Left forelimb (tissue), 1 donor: ENCODE data around the gene CAMK1.

Source experiments
- DNase-seq: peaks from one replicate; pipeline ENCODE4 v3.0.0-alpha.2; 2018; ENCODE audit warnings: low spot score

Gene CAMK1

GRCh38 chr3:9769426-9770275 is at the start of gene CAMK1:
Gene CAMK1, minus strand, starts transcription at chr3:9769947. Its CDS starts 2,198 bp downstream, at chr3:9767749.
- peak; percentile 88 for DNase-seq

DNA sequence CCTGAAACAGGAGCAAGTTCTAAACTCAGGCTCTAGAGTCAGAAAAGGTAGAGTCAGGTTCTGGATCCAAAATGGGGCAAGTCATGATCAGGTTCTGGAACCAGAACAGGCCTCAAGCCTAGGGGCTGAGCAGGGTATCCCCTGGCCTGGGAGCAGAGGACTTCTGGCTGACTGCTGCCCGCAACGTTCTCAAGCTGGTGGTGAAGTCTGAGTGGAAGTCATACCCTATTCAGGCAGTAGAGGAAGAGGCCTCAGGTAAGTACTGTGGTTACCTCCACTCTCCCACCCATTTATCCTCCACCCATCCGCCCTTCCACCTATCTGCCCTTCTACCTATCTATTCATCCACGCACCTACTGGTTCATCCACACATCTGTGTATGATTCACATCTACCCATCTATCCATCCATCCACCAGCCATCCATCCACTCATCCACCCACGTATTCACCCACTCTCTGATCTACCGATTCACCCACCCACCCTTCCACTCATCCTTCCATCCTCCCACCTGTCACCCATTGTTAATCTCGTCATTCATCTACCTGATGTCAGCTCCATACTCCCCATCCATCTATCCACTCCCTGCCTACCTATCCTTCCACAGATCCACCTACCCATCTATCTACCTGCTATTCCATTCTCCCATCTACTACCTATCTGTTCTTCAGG is 49.1 kb upstream of the CAMK1 start:
- no peak for DNase-seq

DNA sequence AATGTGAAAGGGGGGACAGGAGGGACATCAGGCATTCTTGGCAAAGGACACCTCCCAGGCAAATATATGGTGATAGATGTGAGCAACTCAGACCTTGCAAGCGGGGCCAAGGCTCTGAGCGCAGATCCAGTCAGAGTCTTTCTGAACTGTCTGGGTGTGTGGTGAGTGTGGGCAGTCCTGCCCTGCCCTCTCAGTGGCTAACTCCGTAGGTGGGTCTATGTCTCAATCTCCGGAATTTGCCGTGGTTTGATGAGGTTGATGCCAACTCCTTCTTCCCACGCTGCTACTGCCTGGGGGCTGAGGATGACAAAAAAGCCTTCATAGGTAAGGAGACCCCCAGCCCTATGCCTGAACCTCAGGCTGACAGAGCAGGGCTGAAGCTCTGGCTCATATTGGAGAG is 47.7 kb upstream of the CAMK1 start:
- DNase-seq, result no peak

DNA sequence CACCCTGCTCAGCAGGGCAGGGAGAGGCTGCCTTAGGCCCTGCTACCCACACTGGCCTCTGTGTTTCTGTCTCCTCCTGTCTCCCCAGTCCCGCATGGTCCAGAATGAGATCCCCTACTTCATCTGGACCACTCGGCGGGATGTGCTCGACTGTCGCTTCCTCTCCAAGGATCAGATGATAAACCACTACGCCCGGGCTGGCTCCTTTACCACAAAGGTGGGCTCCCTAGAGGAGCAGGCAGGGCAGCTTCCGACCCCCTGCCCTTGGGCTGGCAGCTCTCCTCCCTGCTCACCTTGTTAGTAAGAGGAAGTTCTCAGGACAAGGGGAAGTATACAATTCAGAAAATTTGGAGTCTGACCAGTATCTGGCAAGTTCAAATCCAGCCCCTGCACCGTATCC is 46.2 kb upstream of the CAMK1 start:
- no peak for DNase-seq

DNA sequence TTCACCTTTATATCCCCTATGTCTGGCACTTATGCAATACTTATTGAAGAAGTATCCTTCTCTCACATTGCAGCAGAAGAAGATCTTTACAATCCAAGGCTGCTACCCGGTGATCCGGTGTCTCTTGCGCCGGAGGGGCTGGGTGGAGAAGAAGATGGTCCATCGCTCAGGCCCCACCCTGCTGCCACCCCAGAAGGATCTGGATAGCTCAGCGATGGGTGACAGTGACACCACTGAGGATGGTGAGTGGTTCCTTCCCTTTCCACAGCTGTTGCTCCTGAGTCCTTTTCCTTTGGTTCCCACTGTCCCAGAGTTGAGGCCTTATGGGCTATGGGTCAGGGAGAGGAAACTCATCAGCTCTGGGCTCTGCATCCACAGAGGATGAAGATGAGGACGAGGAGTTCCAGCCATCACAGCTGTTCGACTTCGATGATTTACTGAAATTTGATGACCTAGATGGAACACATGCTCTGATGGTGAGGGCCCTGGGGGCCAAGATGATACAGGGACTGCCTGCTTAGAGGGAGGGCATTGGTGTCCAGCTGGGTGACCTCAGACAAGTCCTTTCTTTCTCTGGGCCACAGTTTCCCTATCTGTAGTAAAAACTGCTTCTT is 43.2 kb upstream of the CAMK1 start:
- no peak for DNase-seq

- no peak for DNase-seq
Measured at GRCh38 chr3:9810846-9811245, 41.1 kb upstream of the CAMK1 start.

GRCh38 chr3:9810433-9810770 is 40.7 kb upstream of the CAMK1 start:
- no peak for DNase-seq

DNA sequence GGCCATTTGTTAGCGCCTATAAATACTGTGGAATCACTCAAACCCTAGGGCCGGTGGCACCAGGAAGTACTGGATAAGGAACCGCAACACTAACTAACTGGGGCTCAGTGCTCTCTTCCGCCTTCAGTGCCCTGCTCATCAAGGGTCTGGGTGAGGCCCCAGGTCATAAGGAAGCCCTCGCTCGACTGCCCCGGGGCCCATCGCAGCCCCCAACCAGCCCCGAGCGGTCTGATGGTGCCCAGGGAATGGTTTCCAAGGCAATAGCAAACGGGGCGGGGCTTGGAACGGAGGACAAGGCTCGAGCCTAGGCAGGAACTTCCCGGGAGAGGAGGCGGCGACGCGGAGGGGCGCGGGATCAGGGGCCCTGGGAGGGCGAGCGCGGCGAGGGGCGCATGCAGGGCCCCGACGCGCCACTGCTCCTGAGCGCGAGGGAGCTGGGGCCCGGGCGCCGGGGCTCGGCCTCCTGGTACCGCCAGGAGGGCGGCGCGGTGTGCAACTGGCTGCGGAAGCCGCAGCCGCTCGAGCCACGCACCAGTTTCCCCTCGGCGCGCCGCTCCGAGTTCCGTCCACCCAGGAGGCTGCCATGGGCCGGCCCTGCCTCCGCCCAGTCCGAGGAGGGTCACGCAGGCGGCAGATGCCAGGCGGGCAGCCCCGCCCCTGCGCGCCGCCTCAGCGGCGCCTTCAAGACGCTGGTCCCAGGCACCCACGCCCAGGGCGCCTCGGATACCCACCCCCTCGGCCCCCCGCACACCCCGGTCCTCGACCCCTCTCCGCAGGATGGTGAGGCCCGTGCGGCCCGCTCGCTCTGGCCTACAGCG is 40.1 kb upstream of the CAMK1 start, which contains the start of gene TTLL3:
Gene TTLL3, plus strand, starts transcription at position 648 of the 818 bp plus-strand sequence. CDS start 400 bp downstream, outside the sequence.
- DNase-seq, result peak; percentile 86

DNA sequence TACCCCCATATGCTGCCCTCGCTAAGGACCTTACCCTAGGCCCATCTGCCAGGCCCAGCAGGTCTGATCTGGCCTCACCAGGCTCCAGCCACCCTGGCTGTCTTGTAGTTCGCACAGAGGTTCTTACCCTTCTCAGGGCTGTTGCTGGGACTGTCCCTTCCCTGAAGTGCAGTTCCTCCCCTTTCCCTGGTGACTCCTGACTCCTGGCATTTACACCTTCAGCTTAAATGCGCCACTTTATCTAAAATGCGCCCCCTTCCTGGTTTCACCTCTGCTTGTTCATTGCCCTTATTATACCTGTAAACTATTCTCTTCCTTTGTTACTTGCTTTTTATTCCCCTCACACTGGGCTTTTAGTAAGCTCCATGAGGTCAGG is 39.5 kb upstream of the CAMK1 start:
- no peak for DNase-seq

GRCh38 chr3:9808345-9809037 is 38.7 kb upstream of the CAMK1 start:
- no peak for DNase-seq

GRCh38 chr3:9807981-9808344 is 38.2 kb upstream of the CAMK1 start:
- no peak for DNase-seq

- DNase-seq, result no peak
Measured at GRCh38 chr3:9806688-9807589, 37.2 kb upstream of the CAMK1 start.

DNA sequence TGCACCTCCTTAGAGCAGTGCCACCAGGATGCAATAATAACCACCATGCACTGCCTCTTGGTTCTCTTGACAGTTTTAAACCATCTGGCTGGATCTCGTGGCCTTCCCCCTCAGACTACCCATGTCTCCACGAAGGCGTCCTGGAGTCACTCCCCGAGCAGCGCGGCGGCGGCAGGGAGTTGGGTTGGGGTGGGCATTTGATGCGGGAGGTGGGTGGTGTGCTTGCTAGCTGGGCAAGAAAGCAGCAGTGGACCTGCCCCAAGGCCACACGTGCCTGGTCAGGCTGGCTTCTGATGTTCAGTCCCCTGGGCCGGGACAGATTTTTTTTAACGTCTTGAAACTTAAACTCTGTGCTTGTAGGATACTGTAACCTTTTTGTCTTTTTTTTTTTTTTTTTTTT is 36.4 kb upstream of the CAMK1 start:
- no peak for DNase-seq

DNA sequence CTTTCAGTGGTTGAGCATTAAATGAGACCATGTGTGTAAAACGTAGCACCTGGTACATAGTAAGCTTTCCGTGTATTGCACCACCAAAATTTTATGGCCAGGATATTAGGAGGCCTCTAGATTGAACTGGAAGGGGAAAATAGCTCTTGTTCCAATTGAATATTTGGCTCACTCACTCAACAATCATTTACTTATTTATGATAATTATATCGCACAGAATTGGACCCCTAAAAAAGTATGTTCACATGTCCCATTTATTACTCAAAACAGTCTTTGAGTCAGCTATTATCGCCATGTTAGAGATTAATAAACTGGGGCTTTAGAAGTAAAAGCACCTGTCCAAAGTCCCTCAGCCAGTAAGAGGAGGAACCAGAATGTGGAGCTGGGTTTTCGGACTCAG is 35.2 kb upstream of the CAMK1 start:
- no peak for DNase-seq

GRCh38 chr3:9803494-9803893 is 33.7 kb upstream of the CAMK1 start:
- no peak for DNase-seq

- DNase-seq, result no peak
Measured at GRCh38 chr3:9800529-9800928, 30.8 kb upstream of the CAMK1 start.

DNA sequence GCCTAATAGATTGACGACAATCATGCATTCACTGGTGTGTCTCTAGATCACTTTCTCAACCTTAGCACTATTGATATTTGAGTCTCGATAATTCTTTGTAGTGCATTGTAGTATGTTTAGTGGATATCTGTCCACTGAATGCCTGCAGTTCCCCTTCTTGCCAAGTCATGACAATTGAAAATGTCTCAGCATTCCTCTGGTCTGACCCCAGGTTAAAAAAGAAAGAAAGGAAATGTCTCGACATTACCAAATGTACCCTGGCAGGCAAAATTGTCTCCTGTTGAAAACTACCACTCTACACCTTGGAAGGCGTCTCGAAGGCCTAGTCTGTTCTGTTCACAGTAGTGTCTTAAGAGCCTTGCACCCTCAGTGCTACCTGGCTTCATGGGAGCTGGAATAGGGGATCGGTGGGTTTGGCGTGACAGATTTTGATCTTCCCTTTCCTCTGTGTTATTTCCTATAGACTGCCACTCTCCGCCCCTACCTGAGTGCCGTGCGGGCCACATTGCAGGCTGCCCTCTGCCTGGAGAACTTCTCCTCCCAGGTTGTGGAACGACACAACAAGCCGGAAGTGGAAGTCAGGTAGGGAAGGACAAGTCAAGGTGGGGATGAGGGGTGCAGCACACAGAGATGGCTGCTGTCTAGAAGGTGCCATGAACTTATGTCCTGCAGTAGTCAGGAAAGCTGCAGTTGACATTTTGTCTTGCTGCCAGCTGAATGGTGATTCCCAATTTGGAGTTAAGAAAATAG is 27.6 kb upstream of the CAMK1 start:
- DNase-seq, result no peak

DNA sequence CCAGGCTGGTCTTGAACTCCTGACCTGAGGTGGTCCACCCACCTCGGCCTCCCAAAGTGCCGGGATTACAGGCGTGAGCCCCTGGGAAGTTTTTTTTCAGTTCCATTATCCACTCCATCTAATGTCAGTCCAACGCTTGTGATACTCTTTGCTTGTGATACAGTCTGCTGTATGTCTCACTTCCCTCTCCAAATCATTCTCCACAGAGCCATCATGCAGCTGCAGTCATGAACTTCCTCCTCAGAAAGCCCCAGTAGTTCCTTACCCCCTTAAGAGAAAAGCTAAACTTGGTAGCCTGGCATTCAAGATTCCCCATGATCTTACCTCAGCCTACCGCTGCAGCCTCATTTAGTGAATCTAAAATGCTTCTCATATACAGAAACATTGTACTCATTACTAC is 25.5 kb upstream of the CAMK1 start:
- DNase-seq, result no peak

GRCh38 chr3:9794400-9794799 is 24.7 kb upstream of the CAMK1 start:
- no peak for DNase-seq
